NCI-H1436 (cell line): Measurements from ENCODE around the gene BRD1.

Experiments used
- DNase-seq: peaks from one replicate; lab custom pipeline; 2025; lab: John Stamatoyannopoulos, UW

Gene BRD1

GRCh38 chr22:49801391-49802060, 26.1 kb downstream of the BRD1 start:
- DNase-seq, result no peak

- no peak for DNase-seq
Observed at GRCh38 chr22:49800408-49801238, 27.1 kb downstream of the BRD1 start.

GRCh38 chr22:49799431-49800075, 28.1 kb downstream of the BRD1 start:
- no peak for DNase-seq

- no peak for DNase-seq
Observed at GRCh38 chr22:49798486-49799151, 29.1 kb downstream of the BRD1 start.

GRCh38 chr22:49797706-49798105, 30.0 kb downstream of the BRD1 start:
- no peak for DNase-seq

- no peak for DNase-seq
Observed at GRCh38 chr22:49796596-49797270, 30.9 kb downstream of the BRD1 start.

- no peak for DNase-seq
Observed at GRCh38 chr22:49795521-49795920, 32.2 kb downstream of the BRD1 start.

GRCh38 chr22:49793871-49794270, 33.8 kb downstream of the BRD1 start:
- no peak for DNase-seq

GRCh38 chr22:49793296-49793695, 34.4 kb downstream of the BRD1 start:
- no peak for DNase-seq

GRCh38 chr22:49792107-49792506, 35.6 kb downstream of the BRD1 start:
- no peak for DNase-seq

- no peak for DNase-seq
Observed at GRCh38 chr22:49791682-49792081, 36.0 kb downstream of the BRD1 start.

- no peak for DNase-seq
Observed at GRCh38 chr22:49790912-49791311, 36.8 kb downstream of the BRD1 start.

GRCh38 chr22:49789289-49790141, 38.2 kb downstream of the BRD1 start:
- DNase-seq, result no peak

GRCh38 chr22:49788504-49788903, 39.2 kb downstream of the BRD1 start:
- no peak for DNase-seq

- no peak for DNase-seq
Observed at GRCh38 chr22:49787861-49788260, 39.8 kb downstream of the BRD1 start.

GRCh38 chr22:49786976-49787706, 40.5 kb downstream of the BRD1 start:
- DNase-seq, result no peak

GRCh38 chr22:49785841-49786471, 41.7 kb downstream of the BRD1 start:
- no peak for DNase-seq

- no peak for DNase-seq
Observed at GRCh38 chr22:49785046-49785521, 42.6 kb downstream of the BRD1 start.

GRCh38 chr22:49784630-49784971, 43.1 kb downstream of the BRD1 start:
- no peak for DNase-seq
